Epithelial cell of prostate (primary cell): Measurements from ENCODE around the gene MTMR2.

Experiments
- DNase-seq: peaks from one replicate; pipeline ENCODE4 v3.0.0-alpha.2; 2011; ENCODE audit warnings: low read depth, low spot score
- H3K27ac ChIP-seq: fragments of 450-650 bp; 2 replicates; pipeline ENCODE4 v1.5.1; 2017; ENCODE audit warnings: mild to moderate bottlenecking

Gene MTMR2

GRCh38 chr11:95919514-95919913, 4.4 kb downstream of the MTMR2 start:
- H3K27ac ChIP-seq: no peak overlapping the region
- no peak for DNase-seq

GRCh38 chr11:95918720-95919119, 5.2 kb downstream of the MTMR2 start:
- no peak overlapping the region for H3K27ac ChIP-seq
- no peak for DNase-seq

GRCh38 chr11:95918056-95918455, 5.9 kb downstream of the MTMR2 start:
- no peak for DNase-seq
- H3K27ac ChIP-seq: no peak overlapping the region

GRCh38 chr11:95917193-95918036, 6.5 kb downstream of the MTMR2 start:
- H3K27ac ChIP-seq: no peak overlapping the region
- no peak for DNase-seq

- no peak for DNase-seq
- no peak overlapping the region for H3K27ac ChIP-seq
Observed at GRCh38 chr11:95916049-95916448, 7.9 kb downstream of the MTMR2 start.

- DNase-seq: no peak
Observed at GRCh38 chr11:95915051-95915450, 8.9 kb downstream of the MTMR2 start.

GRCh38 chr11:95913830-95914615, 9.9 kb downstream of the MTMR2 start:
- H3K27ac ChIP-seq: peak overlapping the region; percentile 20
- no peak for DNase-seq

More at GRCh38 chr11:95915051-95915450, 8.9 kb downstream of the MTMR2 start:
- no peak overlapping the region for H3K27ac ChIP-seq

- DNase-seq: no peak
- peak overlapping the region; percentile 20 for H3K27ac ChIP-seq
Observed at GRCh38 chr11:95912902-95913560, 10.9 kb downstream of the MTMR2 start.

- DNase-seq: no peak
- H3K27ac ChIP-seq: no peak overlapping the region
Observed at GRCh38 chr11:95911369-95911759, 12.5 kb downstream of the MTMR2 start.

- no peak overlapping the region for H3K27ac ChIP-seq
- DNase-seq: no peak
Observed at GRCh38 chr11:95910638-95911368, 13.1 kb downstream of the MTMR2 start.

GRCh38 chr11:95908826-95909225, 15.1 kb downstream of the MTMR2 start:
- H3K27ac ChIP-seq: no peak overlapping the region
- no peak for DNase-seq

GRCh38 chr11:95907476-95907875, 16.4 kb downstream of the MTMR2 start:
- no peak for DNase-seq
- H3K27ac ChIP-seq: no peak overlapping the region

GRCh38 chr11:95904009-95904650, 19.8 kb downstream of the MTMR2 start:
- no peak for DNase-seq
- H3K27ac ChIP-seq: no peak overlapping the region

- no peak overlapping the region for H3K27ac ChIP-seq
- DNase-seq: no peak
Observed at GRCh38 chr11:95898782-95899181, 25.1 kb downstream of the MTMR2 start.

GRCh38 chr11:95897731-95898130, 26.2 kb downstream of the MTMR2 start:
- H3K27ac ChIP-seq: no peak overlapping the region
- no peak for DNase-seq

GRCh38 chr11:95895815-95896214, 28.1 kb downstream of the MTMR2 start:
- no peak for DNase-seq
- no peak overlapping the region for H3K27ac ChIP-seq

GRCh38 chr11:95892892-95893570, 30.9 kb downstream of the MTMR2 start:
- no peak overlapping the region for H3K27ac ChIP-seq
- DNase-seq: no peak

GRCh38 chr11:95892492-95892891, 31.4 kb downstream of the MTMR2 start:
- no peak for DNase-seq
- no peak overlapping the region for H3K27ac ChIP-seq
